Right cardiac atrium (tissue), 5 donors: ENCODE results near the gene PBX3. TPM values are rescaled to one million over a fixed set of nuclear protein-coding genes. Genes with fewer than 3 reads are reported as not detected.
"Not testable (repeated sequence)": the region's sequence is repeated elsewhere in the genome, so short reads cannot be mapped to it uniquely, and the experiment has no call there.

ENCODE experiments used
- ATAC-seq, 2 donors: fragments of 200-7000 bp; cut with Tn5 transposase; one replicate each; pipeline versions ENCODE4 v1.8.0 to v1.9.1; 2020; ENCODE audit warnings: moderate library complexity in 2 of 2, mild to moderate bottlenecking in 1 of 2
- DNase-seq, 3 donors: peaks; one replicate each; pipeline ENCODE4 v3.0.0-alpha.2; 2020
- H3K27ac ChIP-seq: one replicate; pipeline ENCODE4 v1.5.1; 2013; ENCODE audit warnings: mild to moderate bottlenecking, low read length, control low read depth, moderate library complexity
- H3K27me3 ChIP-seq: one replicate; pipeline ENCODE4 v1.6.1; 2013; ENCODE audit not compliant: control insufficient read depth, insufficient read depth
- H3K4me1 ChIP-seq: one replicate; pipeline ENCODE4 v1.6.1; 2013; ENCODE audit warnings: low read length; ENCODE audit not compliant: control insufficient read depth, insufficient read depth
- H3K4me3 ChIP-seq: one replicate; pipeline ENCODE4 v1.5.1; 2013; ENCODE audit warnings: low read length, control low read depth
- H3K9me3 ChIP-seq: one replicate; pipeline ENCODE4 v1.6.1; 2013; ENCODE audit warnings: low read length; ENCODE audit not compliant: control insufficient read depth
- WGBS: extraction: QIAGEN DNeasy Blood & Tissue Kit; methylation state at CpG from one replicate; pipeline ENCODE4 v1.1.7; 2013; 5-methylcytosine and 5-hydroxymethylcytosine counted together
- intact Hi-C, 4 donors: fragments of 100-400 bp; cut with DNase I; formaldehyde crosslinking; loops; one replicate each; pipeline versions ENCODE4 v1.11.0 to v1.14.0; 2022 to 2023
- polyA plus RNA-seq: library from polyadenylated mRNA; stranded (reverse); fragments of 200-250 nt; gene quantifications from one replicate; pipeline ENCODE4 v1.2.3, GENCODE V29; 2013
- total RNA-seq, 4 donors: library from RNA; stranded (reverse); fragmentation: NEBNext Ultra II Directional; extraction: Animal tissue kit (Norgen Biotek cat#: 25700); gene quantifications; one replicate each; pipeline ENCODE4 v1.2.1, GENCODE V29; 2021
- donor health status: healthy with polysubstance abuse.
- donor health status: DM: no; HTN: yes; CAD: no.
- donor health status: DM: no; HTN: no; CAD: no.
- donor health status: DM: no; HTN: yes; CAD: no; lungs with severe emphysema.
- donor health status: DM: yes; HTN: yes; CAD: no.

Gene PBX3
- total and polyA plus RNA-seq, 5 donors: 47.6 to 107 (median 88.4) TPM

- DNase-seq, H3K27me3 ChIP-seq, intact Hi-C loops, H3K4me1 ChIP-seq, ATAC-seq, H3K4me3 ChIP-seq, H3K9me3 ChIP-seq, H3K27ac ChIP-seq: not testable (repeated sequence)
- 81% methylated on average over 4 of the region's 4 CpGs for WGBS
Observed at GRCh38 chr9:125776789-125777188, 29.6 kb downstream of the PBX3 start.

GRCh38 chr9:125778538-125779219 is 31.5 kb downstream of the PBX3 start:
- intact Hi-C loops, H3K9me3 ChIP-seq, H3K27ac ChIP-seq, H3K4me3 ChIP-seq, ATAC-seq, DNase-seq, H3K27me3 ChIP-seq, H3K4me1 ChIP-seq: not testable (repeated sequence)
- WGBS: 97% methylated on average over 5 of the region's 6 CpGs

- no CpG with 5 or more reads among the region's 5 CpGs for whole genome bisulfite sequencing
- H3K4me1 ChIP-seq, H3K27me3 ChIP-seq, ATAC-seq, DNase-seq, H3K9me3 ChIP-seq, H3K27ac ChIP-seq, intact Hi-C loops, H3K4me3 ChIP-seq: not testable (repeated sequence)
Observed at GRCh38 chr9:125779220-125779565, 32.0 kb downstream of the PBX3 start.

GRCh38 chr9:125782718-125783117 is 35.5 kb downstream of the PBX3 start:
- peaks cover 3% of the 10 kb centered on the region for H3K4me1 ChIP-seq
- H3K4me3 ChIP-seq: no peak overlapping the region
- intact Hi-C loops: no loop called here
- H3K27me3 ChIP-seq: no peaks in the 10 kb centered on the region
- H3K9me3 ChIP-seq: no peaks in the 10 kb centered on the region
- no peak overlapping the region for H3K27ac ChIP-seq
- ATAC-seq: no peak
- WGBS: 100% methylated on average over 2 of the region's 2 CpGs
- no peak for DNase-seq

GRCh38 chr9:125784286-125785049 is 37.3 kb downstream of the PBX3 start:
- H3K27me3 ChIP-seq: no peaks in the 10 kb centered on the region
- DNase-seq (no peak), ATAC-seq (no peak)
- no peak overlapping the region for H3K4me3 ChIP-seq
- H3K9me3 ChIP-seq: no peaks in the 10 kb centered on the region
- no peak overlapping the region for H3K27ac ChIP-seq
- intact Hi-C loops: no loop called here
- peaks cover 6% of the 10 kb centered on the region for H3K4me1 ChIP-seq
- WGBS: 81% methylated on average over 6 of the region's 6 CpGs

GRCh38 chr9:125785248-125785751 is 38.1 kb downstream of the PBX3 start:
- no peak overlapping the region for H3K4me3 ChIP-seq
- no peaks in the 10 kb centered on the region for H3K9me3 ChIP-seq
- peaks cover 6% of the 10 kb centered on the region for H3K4me1 ChIP-seq
- DNase-seq (no peak), ATAC-seq (no peak)
- H3K27me3 ChIP-seq: no peaks in the 10 kb centered on the region
- intact Hi-C loops: no loop called here
- H3K27ac ChIP-seq: no peak overlapping the region
- 71% methylated on average over 5 of the region's 5 CpGs for WGBS

GRCh38 chr9:125787715-125788114 is 40.5 kb downstream of the PBX3 start:
- Histone ChIP-seq H3K27me3 (no peaks in the 10 kb centered on the region), H3K4me1 (peaks cover 6% of the 10 kb centered on the region), H3K4me3 (no peak overlapping the region), H3K27ac (no peak overlapping the region), H3K9me3 (no peaks in the 10 kb centered on the region)
- DNase-seq (no peak), ATAC-seq (no peak)
- WGBS: 97% methylated on average over 1 of the region's 1 CpG
- intact Hi-C loops: no loop called here

- no peak overlapping the region for H3K27ac ChIP-seq
- DNase-seq (no peak), ATAC-seq (no peak)
- intact Hi-C loops: no loop called here
- no peaks in the 10 kb centered on the region for H3K27me3 ChIP-seq
- no peaks in the 10 kb centered on the region for H3K9me3 ChIP-seq
- no peak overlapping the region for H3K4me3 ChIP-seq
- peaks cover 6% of the 10 kb centered on the region for H3K4me1 ChIP-seq
Observed at GRCh38 chr9:125789196-125789595, 42.0 kb downstream of the PBX3 start.

- DNase-seq (no peak), ATAC-seq (no peak)
- H3K9me3 ChIP-seq: no peaks in the 10 kb centered on the region
- 86% methylated on average over 2 of the region's 2 CpGs for WGBS
- no peak overlapping the region for H3K27ac ChIP-seq
- no peak overlapping the region for H3K4me3 ChIP-seq
- intact Hi-C loops: no loop called here
- no peaks in the 10 kb centered on the region for H3K4me1 ChIP-seq
- no peaks in the 10 kb centered on the region for H3K27me3 ChIP-seq
Observed at GRCh38 chr9:125794708-125795107, 47.5 kb downstream of the PBX3 start.

GRCh38 chr9:125795970-125796596 is 48.9 kb downstream of the PBX3 start:
- Histone ChIP-seq H3K9me3 (no peaks in the 10 kb centered on the region), H3K4me3 (no peak overlapping the region), H3K4me1 (no peaks in the 10 kb centered on the region), H3K27me3 (no peaks in the 10 kb centered on the region), H3K27ac (no peak overlapping the region)
- ATAC-seq: no peak
- 84% methylated on average over 4 of the region's 4 CpGs for WGBS
- no peak for DNase-seq
- intact Hi-C loops: no loop called here

- intact Hi-C loops: no loop called here
- H3K27me3 ChIP-seq: no peaks in the 10 kb centered on the region
- no peak overlapping the region for H3K4me3 ChIP-seq
- 37% methylated on average over 2 of the region's 2 CpGs for WGBS
- H3K4me1 ChIP-seq: no peaks in the 10 kb centered on the region
- DNase-seq (no peak), ATAC-seq (no peak)
- H3K27ac ChIP-seq: no peak overlapping the region
- no peaks in the 10 kb centered on the region for H3K9me3 ChIP-seq
Observed at GRCh38 chr9:125797930-125798329, 50.8 kb downstream of the PBX3 start.
